Colonic mucosa (tissue), 4 donors: ENCODE measurements around the gene GRIK5. TPM values are rescaled to one million over a fixed set of nuclear protein-coding genes. Genes with fewer than 3 reads are reported as not detected.

ENCODE experiments used
- DNase-seq: peaks from one replicate; pipeline ENCODE4 v3.0.0-alpha.2; 2020
- H3K27ac ChIP-seq: fragments of 200-600 bp; one replicate; pipeline ENCODE4 v1.8.0; 2021
- H3K27me3 ChIP-seq: fragments of 200-600 bp; one replicate; pipeline ENCODE4 v1.8.0; 2021
- H3K36me3 ChIP-seq: fragments of 200-600 bp; one replicate; pipeline ENCODE4 v1.8.0; 2021
- H3K4me1 ChIP-seq: fragments of 200-600 bp; one replicate; pipeline ENCODE4 v1.8.0; 2021; ENCODE audit warnings: mild to moderate bottlenecking
- H3K4me3 ChIP-seq: fragments of 200-600 bp; one replicate; pipeline ENCODE4 v1.8.0; 2021
- H3K9ac ChIP-seq, 2 donors: one replicate each; pipeline ENCODE4 v1.7.0; 2013; ENCODE audit warnings: control low read depth in 2 of 2, low read depth in 2 of 2, low read length in 2 of 2
- H3K9me3 ChIP-seq: fragments of 200-600 bp; one replicate; pipeline ENCODE4 v1.8.0; 2021
- CTCF ChIP-seq: fragments of 200-600 bp; IDR thresholded peaks from one replicate; pipeline ENCODE4 v1.8.0; 2022; ENCODE audit warnings: antibody characterized with exemption, mild to moderate bottlenecking
- intact Hi-C: fragments of 100-400 bp; cut with DNase I; formaldehyde crosslinking; loops from one replicate; pipeline ENCODE4 v1.14.1; 2022
- total RNA-seq, 2 donors: library from RNA; stranded (reverse); fragmentation: NEBNext Ultra II Directional in 1 of 2; extraction: Animal tissue kit (Norgen Biotek cat#: 25700) in 1 of 2; gene quantifications; one replicate each; pipeline ENCODE4 v1.2.1, GENCODE V29; 2021
- donor health status: healthy.
- donor health status: DM: no; HTN: no; CAD: no.
- donor health status: DM: no; HTN: no; CAD: no.

GRIK5 gene
- total RNA-seq, 2 donors from 2014 or later, result 0.62 to 2.3 TPM

- H3K4me1 ChIP-seq, result no peaks in the 10 kb centered on the region
- no peaks in the 10 kb centered on the region for H3K9me3 ChIP-seq
- no peak overlapping the region for H3K27ac ChIP-seq
- TF ChIP-seq CTCF, result no peak
- H3K4me3 ChIP-seq, result no peak overlapping the region
- no peaks in the 10 kb centered on the region for H3K36me3 ChIP-seq
- intact Hi-C loops, result no loop called here
- no peak overlapping the region for H3K9ac ChIP-seq
- DNase-seq, result no peak
- peaks cover 5% of the 10 kb centered on the region for H3K27me3 ChIP-seq
Measured at GRCh38 chr19:42066075-42066754, 3.8 kb downstream of the GRIK5 start.

- Histone ChIP-seq H3K9ac (no peak overlapping the region), H3K9me3 (no peaks in the 10 kb centered on the region), H3K27me3 (peaks cover 5% of the 10 kb centered on the region), H3K36me3 (no peaks in the 10 kb centered on the region), H3K27ac (no peak overlapping the region), H3K4me1 (no peaks in the 10 kb centered on the region), H3K4me3 (no peak overlapping the region)
- intact Hi-C loops, result no loop called here
- DNase-seq, result no peak
- no peak for TF ChIP-seq CTCF
Measured at GRCh38 chr19:42065511-42065910, 4.5 kb downstream of the GRIK5 start.

GRCh38 chr19:42065051-42065450, 5.0 kb downstream of the GRIK5 start:
- no peaks in the 10 kb centered on the region for H3K36me3 ChIP-seq
- no peak overlapping the region for H3K4me3 ChIP-seq
- TF ChIP-seq CTCF, result no peak
- intact Hi-C loops, result no loop called here
- DNase-seq, result no peak
- no peaks in the 10 kb centered on the region for H3K4me1 ChIP-seq
- H3K27ac ChIP-seq, result no peak overlapping the region
- H3K9me3 ChIP-seq, result no peaks in the 10 kb centered on the region
- no peak overlapping the region for H3K9ac ChIP-seq
- H3K27me3 ChIP-seq, result peaks cover 5% of the 10 kb centered on the region

GRCh38 chr19:42064432-42064831, 5.6 kb downstream of the GRIK5 start:
- Histone ChIP-seq H3K9me3 (no peaks in the 10 kb centered on the region), H3K27me3 (peaks cover 5% of the 10 kb centered on the region), H3K4me3 (no peak overlapping the region), H3K4me1 (no peaks in the 10 kb centered on the region), H3K36me3 (no peaks in the 10 kb centered on the region), H3K9ac (no peak overlapping the region), H3K27ac (no peak overlapping the region)
- DNase-seq, result no peak
- TF ChIP-seq CTCF, result no peak
- intact Hi-C loops, result no loop called here

- Histone ChIP-seq H3K36me3 (no peaks in the 10 kb centered on the region), H3K4me3 (no peak overlapping the region), H3K9me3 (no peaks in the 10 kb centered on the region), H3K4me1 (no peaks in the 10 kb centered on the region), H3K9ac (no peak overlapping the region), H3K27ac (no peak overlapping the region), H3K27me3 (no peaks in the 10 kb centered on the region)
- no peak for TF ChIP-seq CTCF
- DNase-seq, result no peak
- intact Hi-C loops, result no loop called here
Measured at GRCh38 chr19:42062381-42062780, 7.6 kb downstream of the GRIK5 start.
